ENCODE measurements around the gene C19orf38.
A peak's percentile ranks its signal among the peaks of the same experiment; 100 is the strongest.
"Not testable (repeated sequence)": the region's sequence is repeated elsewhere in the genome, so short reads cannot be mapped to it uniquely, and the experiment has no call there.

Gene C19orf38

GRCh38 chr19:10820173-10820572 lies 28.0 kb upstream of the C19orf38 start:
- no peak for DNase-seq (ENCODE audit: low read depth)

- no peak for DNase-seq (ENCODE audit: low read depth)
Observed at GRCh38 chr19:10823690-10824089, 24.5 kb upstream of the C19orf38 start.

- no peak for DNase-seq (ENCODE audit: low read depth)
Observed at GRCh38 chr19:10826231-10826630, 22.0 kb upstream of the C19orf38 start.

GRCh38 chr19:10826846-10827245 lies 21.4 kb upstream of the C19orf38 start:
- DNase-seq (ENCODE audit: low read depth): no peak

- no peak for DNase-seq (ENCODE audit: low read depth)
Observed at GRCh38 chr19:10828981-10829821, 19.0 kb upstream of the C19orf38 start.

GRCh38 chr19:10829967-10830366 lies 18.2 kb upstream of the C19orf38 start:
- DNase-seq (ENCODE audit: low read depth): no peak

GRCh38 chr19:10830370-10830769 lies 17.8 kb upstream of the C19orf38 start:
- DNase-seq (ENCODE audit: low read depth): no peak

GRCh38 chr19:10830931-10831779 lies 17.1 kb upstream of the C19orf38 start:
- no peak for DNase-seq (ENCODE audit: low read depth)

GRCh38 chr19:10831987-10832938 lies 16.0 kb upstream of the C19orf38 start:
- DNase-seq (ENCODE audit: low read depth): no peak

- no peak for DNase-seq (ENCODE audit: low read depth)
Observed at GRCh38 chr19:10832939-10833296, 15.3 kb upstream of the C19orf38 start.

- DNase-seq (ENCODE audit: low read depth): no peak
Observed at GRCh38 chr19:10835089-10835753, 13.0 kb upstream of the C19orf38 start.

- peak; percentile 100 for DNase-seq (ENCODE audit: low read depth)
Observed at GRCh38 chr19:10835754-10836478, 12.3 kb upstream of the C19orf38 start, which contains the start of gene TMED1. TSS of gene TMED1 (minus strand) at chr19:10836212. CDS start at chr19:10836191, 21 bp downstream.

GRCh38 chr19:10836479-10837330 lies 11.5 kb upstream of the C19orf38 start:
- peak; percentile 76 for DNase-seq (ENCODE audit: low read depth)

- DNase-seq (ENCODE audit: low read depth): not testable (repeated sequence)
Observed at GRCh38 chr19:10837649-10838048, 10.6 kb upstream of the C19orf38 start.

- no peak for DNase-seq (ENCODE audit: low read depth)
Observed at GRCh38 chr19:10838377-10838776, 9.8 kb upstream of the C19orf38 start.

GRCh38 chr19:10839114-10840050 lies 8.8 kb upstream of the C19orf38 start:
- DNase-seq (ENCODE audit: low read depth): no peak

- DNase-seq (ENCODE audit: low read depth): no peak
Observed at GRCh38 chr19:10842788-10843187, 5.4 kb upstream of the C19orf38 start.

- DNase-seq (ENCODE audit: low read depth): no peak
Observed at GRCh38 chr19:10846500-10847202, 1.6 kb upstream of the C19orf38 start.
